Prostate gland (tissue), 2 donors: ENCODE data around the gene SHCBP1L.

ENCODE experiments used
- POLR2AphosphoS5 ChIP-seq: sonication (generic); formaldehyde crosslinking; IDR thresholded peaks from one replicate; pipeline ENCODE4 v1.6.1; 2017; ENCODE audit warnings: antibody characterized with exemption
- TF ChIP-seq, protein P1 (sequence below), 4 experiments: fragments of 200-600 bp in 2 of 4; fragments of 450-650 bp in 2 of 4; sonication (generic) in 2 of 4; IDR thresholded peaks; 1 replicate in 3 of 4; 2 replicates in 1 of 4; pipeline ENCODE4 v1.5.1; 2016 to 2019; ENCODE audit warnings: antibody characterized with exemption in 4 of 4, mild to moderate bottlenecking in 2 of 4, moderate library complexity in 2 of 4

- TF ChIP-seq, protein P1, sequence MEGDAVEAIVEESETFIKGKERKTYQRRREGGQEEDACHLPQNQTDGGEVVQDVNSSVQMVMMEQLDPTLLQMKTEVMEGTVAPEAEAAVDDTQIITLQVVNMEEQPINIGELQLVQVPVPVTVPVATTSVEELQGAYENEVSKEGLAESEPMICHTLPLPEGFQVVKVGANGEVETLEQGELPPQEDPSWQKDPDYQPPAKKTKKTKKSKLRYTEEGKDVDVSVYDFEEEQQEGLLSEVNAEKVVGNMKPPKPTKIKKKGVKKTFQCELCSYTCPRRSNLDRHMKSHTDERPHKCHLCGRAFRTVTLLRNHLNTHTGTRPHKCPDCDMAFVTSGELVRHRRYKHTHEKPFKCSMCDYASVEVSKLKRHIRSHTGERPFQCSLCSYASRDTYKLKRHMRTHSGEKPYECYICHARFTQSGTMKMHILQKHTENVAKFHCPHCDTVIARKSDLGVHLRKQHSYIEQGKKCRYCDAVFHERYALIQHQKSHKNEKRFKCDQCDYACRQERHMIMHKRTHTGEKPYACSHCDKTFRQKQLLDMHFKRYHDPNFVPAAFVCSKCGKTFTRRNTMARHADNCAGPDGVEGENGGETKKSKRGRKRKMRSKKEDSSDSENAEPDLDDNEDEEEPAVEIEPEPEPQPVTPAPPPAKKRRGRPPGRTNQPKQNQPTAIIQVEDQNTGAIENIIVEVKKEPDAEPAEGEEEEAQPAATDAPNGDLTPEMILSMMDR (IDR thresholded peaks at IDR 0.05): no peak
- TF ChIP-seq POLR2AphosphoS5: no peak
Observed at GRCh38 chr1:182913401-182913800, 39.6 kb downstream of the SHCBP1L start.
